ENCODE results near the gene RBM18.
A peak's percentile ranks its signal among the peaks of the same experiment; 100 is the strongest.

RBM18 gene, protein sequence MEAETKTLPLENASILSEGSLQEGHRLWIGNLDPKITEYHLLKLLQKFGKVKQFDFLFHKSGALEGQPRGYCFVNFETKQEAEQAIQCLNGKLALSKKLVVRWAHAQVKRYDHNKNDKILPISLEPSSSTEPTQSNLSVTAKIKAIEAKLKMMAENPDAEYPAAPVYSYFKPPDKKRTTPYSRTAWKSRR

DNA sequence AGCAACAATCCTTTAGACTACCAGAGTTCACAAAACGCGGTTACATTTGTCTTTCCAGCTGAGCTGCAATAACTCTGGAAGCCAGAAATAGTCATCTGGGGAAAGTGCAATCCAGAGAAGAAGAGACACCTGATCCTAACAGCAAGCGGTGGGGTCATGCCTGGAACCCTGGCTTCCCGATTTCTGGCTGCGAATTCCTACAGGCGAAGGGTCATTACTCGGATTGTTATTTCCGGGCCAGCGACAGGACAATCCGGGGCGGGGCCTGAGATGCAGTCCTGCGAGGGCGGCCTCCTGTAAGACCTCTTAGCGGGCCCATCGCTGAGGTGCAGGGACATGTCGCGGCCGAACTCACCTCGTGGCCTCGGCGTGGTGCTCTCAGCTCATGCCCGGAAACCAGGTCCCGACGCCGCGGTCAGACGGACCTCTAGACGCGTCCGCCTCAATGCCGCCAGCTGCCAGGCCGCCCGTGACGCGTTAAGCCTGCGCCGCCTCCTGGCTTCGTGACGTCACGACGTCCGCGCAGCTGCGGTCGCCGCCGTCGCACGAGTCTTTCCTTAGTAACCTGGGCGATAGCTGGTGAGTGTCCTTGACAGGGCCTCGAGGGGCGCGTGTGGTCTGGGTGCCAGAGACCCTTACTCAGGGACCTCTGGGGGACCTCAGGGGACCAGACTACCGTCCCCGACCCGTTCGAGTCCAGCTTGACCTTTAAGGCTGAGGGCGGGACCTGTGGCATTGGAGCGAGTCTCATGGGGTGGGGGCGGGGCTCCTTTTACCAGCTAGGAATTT is at the start of gene RBM18, which contains the start of gene MRRF:
Gene RBM18, minus strand, starts transcription at position 481 of the 789 bp plus-strand sequence. CDS start 3,348 bp downstream, outside the sequence.
Gene MRRF, plus strand, starts transcription at position 523 of the 789 bp plus-strand sequence. CDS start 6,010 bp downstream, outside the sequence.
- peak within 1 kb of the TSS; percentile 83 for H3K4me3 ChIP-seq (replicated peaks; ENCODE audit: low read depth, low read length)
- TF ChIP-seq, protein P1, sequence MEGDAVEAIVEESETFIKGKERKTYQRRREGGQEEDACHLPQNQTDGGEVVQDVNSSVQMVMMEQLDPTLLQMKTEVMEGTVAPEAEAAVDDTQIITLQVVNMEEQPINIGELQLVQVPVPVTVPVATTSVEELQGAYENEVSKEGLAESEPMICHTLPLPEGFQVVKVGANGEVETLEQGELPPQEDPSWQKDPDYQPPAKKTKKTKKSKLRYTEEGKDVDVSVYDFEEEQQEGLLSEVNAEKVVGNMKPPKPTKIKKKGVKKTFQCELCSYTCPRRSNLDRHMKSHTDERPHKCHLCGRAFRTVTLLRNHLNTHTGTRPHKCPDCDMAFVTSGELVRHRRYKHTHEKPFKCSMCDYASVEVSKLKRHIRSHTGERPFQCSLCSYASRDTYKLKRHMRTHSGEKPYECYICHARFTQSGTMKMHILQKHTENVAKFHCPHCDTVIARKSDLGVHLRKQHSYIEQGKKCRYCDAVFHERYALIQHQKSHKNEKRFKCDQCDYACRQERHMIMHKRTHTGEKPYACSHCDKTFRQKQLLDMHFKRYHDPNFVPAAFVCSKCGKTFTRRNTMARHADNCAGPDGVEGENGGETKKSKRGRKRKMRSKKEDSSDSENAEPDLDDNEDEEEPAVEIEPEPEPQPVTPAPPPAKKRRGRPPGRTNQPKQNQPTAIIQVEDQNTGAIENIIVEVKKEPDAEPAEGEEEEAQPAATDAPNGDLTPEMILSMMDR (IDR thresholded peaks at IDR 0.05; ENCODE audit: low read length, missing control alignments), result no peak
- peak; percentile 92 for DNase-seq (ENCODE audit: low read depth)

DNA sequence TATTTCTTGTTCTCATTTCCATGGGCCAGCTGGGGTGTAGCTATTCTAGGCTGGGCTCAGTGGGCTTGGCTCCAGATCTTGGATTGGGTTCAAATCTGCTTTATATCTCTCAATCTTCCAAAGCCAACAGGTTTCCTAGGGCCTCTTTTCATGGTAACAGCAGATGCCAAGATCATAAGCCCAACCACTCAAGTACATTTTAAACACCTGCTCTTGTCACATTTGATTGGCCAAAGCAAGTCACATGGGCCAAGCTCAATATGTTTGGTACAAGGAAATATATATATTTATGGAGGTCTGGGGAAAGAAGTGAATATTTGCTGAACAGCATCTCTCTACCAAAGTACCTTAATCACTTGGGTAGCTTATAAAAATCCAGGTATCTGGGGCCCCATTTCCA is 49.5 kb upstream of the RBM18 start:
- TF ChIP-seq, protein P1 (IDR thresholded peaks at IDR 0.05; ENCODE audit: low read length, missing control alignments), result no peak
- no peak for DNase-seq (ENCODE audit: low read depth)
- H3K4me3 ChIP-seq (replicated peaks; ENCODE audit: low read depth, low read length), result no peak overlapping the region

GRCh38 chr9:122309861-122310260 is 45.2 kb upstream of the RBM18 start:
- H3K4me3 ChIP-seq (replicated peaks; ENCODE audit: low read depth, low read length), result no peak overlapping the region
- TF ChIP-seq, protein P1 (IDR thresholded peaks at IDR 0.05; ENCODE audit: low read length, missing control alignments), result no peak
- no peak for DNase-seq (ENCODE audit: low read depth)

- no peak overlapping the region for H3K4me3 ChIP-seq (replicated peaks; ENCODE audit: low read depth, low read length)
- peak; percentile 26 for DNase-seq (ENCODE audit: low read depth)
- TF ChIP-seq, protein P1 (IDR thresholded peaks at IDR 0.05; ENCODE audit: low read length, missing control alignments), result no peak
These were observed 43.3 kb upstream of the RBM18 start for GRCh38 chr9:122307925-122308324.

DNA sequence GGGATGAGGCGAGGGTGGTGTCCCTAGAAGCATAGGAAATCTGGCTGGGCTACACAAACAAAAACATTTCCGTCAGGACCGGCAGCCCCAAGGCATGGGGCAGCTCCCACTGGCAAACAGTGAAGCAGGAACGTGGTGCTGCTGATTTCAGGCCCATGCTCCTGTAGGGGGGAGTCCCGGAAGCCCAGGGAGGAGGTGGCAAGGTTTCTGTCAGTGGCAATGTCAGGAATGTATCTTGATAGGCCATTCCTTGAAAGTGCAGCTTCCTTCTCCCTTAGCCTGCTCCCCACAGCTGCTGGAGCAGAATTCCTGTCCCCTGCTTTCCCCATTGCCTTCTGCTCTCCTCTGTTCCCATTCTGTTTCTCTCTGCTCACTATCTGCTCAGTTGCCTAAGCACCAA is 42.4 kb upstream of the RBM18 start:
- DNase-seq (ENCODE audit: low read depth), result no peak
- TF ChIP-seq, protein P1 (IDR thresholded peaks at IDR 0.05; ENCODE audit: low read length, missing control alignments), result no peak
- H3K4me3 ChIP-seq (replicated peaks; ENCODE audit: low read depth, low read length), result no peak overlapping the region

GRCh38 chr9:122302237-122303093 is 37.8 kb upstream of the RBM18 start:
- TF ChIP-seq, protein P1 (IDR thresholded peaks at IDR 0.05; ENCODE audit: low read length, missing control alignments), result no peak
- DNase-seq (ENCODE audit: low read depth), result no peak
- no peak overlapping the region for H3K4me3 ChIP-seq (replicated peaks; ENCODE audit: low read depth, low read length)
